NCI-H774 (cell line): ENCODE data around the gene ANKS1B.
"Not testable (repeated sequence)": the region's sequence is repeated elsewhere in the genome, so short reads cannot be mapped to it uniquely, and the experiment has no call there.

Source experiments
- DNase-seq: peaks from one replicate; lab custom pipeline; 2025; lab: John Stamatoyannopoulos, UW

The ANKS1B gene

GRCh38 chr12:99265648-99266047, 719.1 kb downstream of the ANKS1B start:
- DNase-seq: no peak

GRCh38 chr12:99261256-99261655, 723.5 kb downstream of the ANKS1B start:
- no peak for DNase-seq

- no peak for DNase-seq
These were observed 724.2 kb downstream of the ANKS1B start for GRCh38 chr12:99260456-99260996.

GRCh38 chr12:99259040-99259934, 725.4 kb downstream of the ANKS1B start:
- DNase-seq: no peak

GRCh38 chr12:99257672-99258071, 727.1 kb downstream of the ANKS1B start:
- no peak for DNase-seq

GRCh38 chr12:99253068-99253467, 731.7 kb downstream of the ANKS1B start:
- DNase-seq: no peak

GRCh38 chr12:99250091-99250490, 734.6 kb downstream of the ANKS1B start:
- DNase-seq: no peak

- DNase-seq: no peak
These were observed 735.2 kb downstream of the ANKS1B start for GRCh38 chr12:99249543-99249942.

GRCh38 chr12:99237907-99238538, 746.7 kb downstream of the ANKS1B start:
- DNase-seq: not testable (repeated sequence)

GRCh38 chr12:99235381-99235780, 749.4 kb downstream of the ANKS1B start:
- no peak for DNase-seq

GRCh38 chr12:99234702-99235101, 750.0 kb downstream of the ANKS1B start:
- no peak for DNase-seq

GRCh38 chr12:99232324-99232723, 752.4 kb downstream of the ANKS1B start:
- DNase-seq: peak; percentile 16

GRCh38 chr12:99231031-99231430, 753.7 kb downstream of the ANKS1B start:
- DNase-seq: no peak

GRCh38 chr12:99224237-99224636, 760.5 kb downstream of the ANKS1B start:
- DNase-seq: no peak

- DNase-seq: no peak
These were observed 761.2 kb downstream of the ANKS1B start for GRCh38 chr12:99223579-99223978.

- DNase-seq: no peak
These were observed 771.7 kb downstream of the ANKS1B start for GRCh38 chr12:99213047-99213446.

GRCh38 chr12:99212275-99212674, 772.5 kb downstream of the ANKS1B start:
- DNase-seq: no peak

- no peak for DNase-seq
These were observed 779.6 kb downstream of the ANKS1B start for GRCh38 chr12:99205111-99205510.

- no peak for DNase-seq
These were observed 782.7 kb downstream of the ANKS1B start for GRCh38 chr12:99201906-99202645.

- DNase-seq: no peak
These were observed 783.9 kb downstream of the ANKS1B start for GRCh38 chr12:99200711-99201384.

GRCh38 chr12:99195474-99195873, 789.3 kb downstream of the ANKS1B start:
- no peak for DNase-seq

GRCh38 chr12:99192489-99192888, 792.2 kb downstream of the ANKS1B start:
- no peak for DNase-seq
